NCI-H2171 (cell line): ENCODE data around the gene DHRSX.
"Not testable (repeated sequence)": the region's sequence is repeated elsewhere in the genome, so short reads cannot be mapped to it uniquely, and the experiment has no call there.

Experiments used
- DNase-seq: peaks from one replicate; lab custom pipeline; 2025; lab: John Stamatoyannopoulos, UW

The DHRSX gene

DNA sequence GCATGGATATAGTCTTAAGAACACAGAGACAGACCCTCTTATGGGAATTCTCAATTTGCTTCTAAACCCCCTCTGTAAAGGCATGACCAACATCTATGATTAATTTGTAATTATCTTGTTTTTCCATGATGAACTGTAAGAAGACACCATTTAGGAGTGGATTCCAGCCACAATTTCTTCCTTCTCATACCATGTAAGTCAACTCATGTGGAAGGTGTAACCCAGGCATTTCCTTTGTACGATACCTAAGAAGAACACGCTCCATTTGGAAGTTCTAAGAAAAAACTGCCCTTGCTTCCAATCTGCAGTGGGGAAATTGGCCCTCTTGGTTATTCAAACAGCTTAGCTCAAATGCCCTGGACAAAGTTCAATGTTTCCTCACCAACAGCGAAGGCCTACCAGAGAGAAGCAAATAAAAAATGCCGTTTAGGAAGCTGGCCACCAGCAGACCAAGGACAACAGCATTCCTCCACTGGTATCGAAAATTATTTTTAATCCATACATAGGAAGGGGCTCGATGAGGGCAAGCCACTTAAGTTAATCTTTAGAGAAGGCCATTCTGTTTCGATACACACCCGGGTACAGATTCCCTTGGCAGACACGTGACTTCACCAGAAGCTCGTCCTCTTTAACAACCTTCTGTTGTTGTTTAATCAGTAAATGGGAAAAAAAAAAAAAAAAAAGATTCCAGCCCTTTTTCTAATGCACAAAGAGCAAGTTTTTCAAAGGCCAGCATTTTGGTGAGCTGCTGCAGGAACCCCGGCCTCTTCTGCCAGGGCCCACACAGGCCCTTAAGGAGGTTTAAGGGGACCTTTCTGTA lies 2.6 kb downstream of the DHRSX start:
- DNase-seq = no peak

DNA sequence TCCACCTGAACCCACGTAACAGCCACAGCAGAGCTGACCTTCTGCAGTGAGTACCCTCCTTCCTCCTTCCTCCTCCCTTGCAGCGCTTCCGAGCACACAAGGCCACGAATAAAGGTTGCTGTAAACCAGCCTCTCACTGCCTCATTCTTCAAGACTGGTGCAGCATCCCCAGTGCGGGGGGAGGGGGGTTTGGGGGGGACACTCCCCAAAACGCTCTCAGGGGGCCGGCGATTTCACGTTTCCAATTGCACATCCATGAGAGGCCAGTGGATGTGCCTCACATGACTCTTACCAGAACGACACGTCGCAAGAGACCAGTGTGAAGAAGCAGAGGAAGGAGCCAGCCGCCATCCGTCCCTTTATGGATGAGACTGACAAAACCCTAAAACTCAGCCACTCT lies 5.2 kb downstream of the DHRSX start:
- no peak for DNase-seq

DNA sequence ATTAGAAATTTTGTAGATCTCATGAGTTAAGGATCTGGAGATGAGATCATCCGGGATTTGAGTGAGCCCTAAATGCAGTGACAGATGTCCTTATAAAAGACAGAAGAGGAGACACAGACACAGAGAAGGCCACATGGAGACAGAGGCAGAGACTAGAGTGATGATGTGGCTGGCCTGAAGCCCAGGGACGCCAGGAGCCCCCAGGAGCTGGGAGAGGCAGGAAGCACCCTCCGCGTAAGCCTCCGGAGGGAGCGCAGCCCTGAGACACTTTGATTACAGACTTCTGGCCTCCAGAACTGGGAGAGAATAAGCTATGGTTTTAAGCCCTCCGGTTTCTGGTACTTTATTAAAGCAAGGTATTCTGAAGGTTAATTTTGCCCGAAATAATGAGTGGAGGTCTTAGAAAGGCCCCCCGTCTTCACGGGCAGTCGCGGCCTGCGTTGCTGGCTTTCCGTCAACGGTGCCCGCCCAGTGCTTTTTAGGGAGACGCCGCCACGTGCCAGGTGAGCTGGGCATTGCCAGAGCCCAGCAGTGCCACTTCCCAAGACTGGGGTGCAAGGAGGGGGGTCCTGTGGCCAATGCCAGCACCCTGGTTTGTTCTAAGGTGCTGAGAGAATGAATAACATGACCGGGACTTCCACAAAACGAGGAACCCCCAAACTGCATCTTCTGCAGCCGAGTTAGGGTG lies 8.1 kb downstream of the DHRSX start:
- no peak for DNase-seq

GRCh38 chrX:2490634-2491033 lies 10.1 kb downstream of the DHRSX start:
- DNase-seq = no peak

- DNase-seq = no peak
Measured at GRCh38 chrX:2489446-2490445, 11.0 kb downstream of the DHRSX start.

DNA sequence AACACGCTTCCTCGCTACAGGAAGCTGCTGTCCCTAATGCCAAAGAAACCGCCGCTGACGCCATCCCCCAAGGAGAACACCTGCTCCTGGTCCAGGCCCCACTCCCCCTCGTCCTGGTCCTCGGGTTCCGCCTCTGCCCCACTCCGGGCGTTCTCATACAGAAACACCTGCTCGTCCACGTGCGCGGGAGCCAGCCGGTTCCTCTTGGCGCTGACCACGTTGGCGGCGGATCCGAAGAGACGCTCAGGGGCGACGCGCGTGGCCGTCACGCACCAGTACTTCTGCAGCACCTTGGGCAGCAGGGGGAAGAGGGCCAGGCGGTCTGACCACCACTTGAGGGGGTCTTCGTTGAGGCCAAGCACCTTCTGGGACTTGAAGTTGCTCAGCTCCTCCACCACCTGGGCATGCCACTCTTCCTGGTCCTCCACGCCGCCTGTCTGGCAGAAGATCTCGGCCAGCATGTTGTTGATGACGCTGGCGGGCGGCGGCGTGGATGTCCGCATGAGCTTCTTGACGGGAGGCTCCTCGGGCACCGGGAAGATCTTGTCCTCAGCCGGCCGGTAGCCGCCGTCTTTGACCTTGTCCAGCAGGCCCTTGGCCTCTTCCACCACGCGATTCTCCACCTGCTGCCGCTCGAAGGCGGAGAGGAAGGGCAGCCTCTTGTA lies 12.0 kb downstream of the DHRSX start:
- DNase-seq = no peak

DNA sequence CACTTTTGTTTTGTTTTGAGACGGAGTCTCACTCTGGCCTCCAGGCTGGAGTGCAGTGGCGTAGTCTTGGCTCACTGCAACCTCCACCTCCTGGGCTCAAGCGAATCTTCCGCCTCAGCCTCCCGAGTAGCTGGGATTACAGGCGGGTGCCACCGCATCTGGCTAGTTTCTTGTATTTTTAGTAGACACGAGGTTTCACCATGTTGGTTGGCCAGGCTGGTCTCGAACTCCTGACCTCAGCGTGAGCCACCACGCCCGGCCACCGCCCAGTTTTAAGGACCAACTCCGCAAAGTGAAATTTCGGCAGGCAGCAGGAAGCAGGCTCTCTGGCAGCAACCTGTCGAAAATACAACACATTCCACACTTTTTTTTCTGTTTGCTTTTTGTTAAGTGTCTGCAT lies 13.4 kb downstream of the DHRSX start:
- DNase-seq = no peak

DNA sequence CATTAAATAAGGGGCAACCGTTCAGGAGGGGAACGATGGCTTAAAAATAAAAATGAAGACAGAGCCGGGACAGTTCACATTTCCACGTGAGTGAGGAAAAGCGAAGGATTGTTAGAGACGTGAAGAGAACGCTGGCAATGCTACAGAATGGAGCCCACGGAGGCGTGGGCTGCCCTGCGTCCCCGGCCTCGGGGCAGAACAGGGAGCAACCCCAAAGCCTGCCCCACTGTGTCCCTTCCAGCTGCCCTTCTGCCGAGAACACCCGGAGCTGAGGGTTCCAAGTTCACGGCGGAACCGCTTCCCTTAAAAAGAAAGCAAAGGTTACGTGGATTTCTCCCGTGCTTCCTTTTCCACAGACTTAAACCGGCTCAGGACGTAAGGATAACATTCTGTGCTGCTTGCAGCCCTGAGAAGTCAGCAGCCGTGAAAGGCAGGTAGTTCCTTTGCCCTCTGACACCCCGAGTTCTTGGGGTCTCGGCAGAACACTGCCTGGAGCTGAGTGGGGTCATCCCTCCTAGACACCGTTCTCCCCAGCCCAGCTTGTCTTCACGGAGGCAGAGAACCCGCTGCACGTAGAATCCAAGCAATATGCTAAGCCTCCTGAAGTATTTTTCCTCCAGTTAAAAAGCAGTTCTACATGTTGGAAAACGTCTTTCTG lies 14.2 kb downstream of the DHRSX start:
- DNase-seq = no peak

DNA sequence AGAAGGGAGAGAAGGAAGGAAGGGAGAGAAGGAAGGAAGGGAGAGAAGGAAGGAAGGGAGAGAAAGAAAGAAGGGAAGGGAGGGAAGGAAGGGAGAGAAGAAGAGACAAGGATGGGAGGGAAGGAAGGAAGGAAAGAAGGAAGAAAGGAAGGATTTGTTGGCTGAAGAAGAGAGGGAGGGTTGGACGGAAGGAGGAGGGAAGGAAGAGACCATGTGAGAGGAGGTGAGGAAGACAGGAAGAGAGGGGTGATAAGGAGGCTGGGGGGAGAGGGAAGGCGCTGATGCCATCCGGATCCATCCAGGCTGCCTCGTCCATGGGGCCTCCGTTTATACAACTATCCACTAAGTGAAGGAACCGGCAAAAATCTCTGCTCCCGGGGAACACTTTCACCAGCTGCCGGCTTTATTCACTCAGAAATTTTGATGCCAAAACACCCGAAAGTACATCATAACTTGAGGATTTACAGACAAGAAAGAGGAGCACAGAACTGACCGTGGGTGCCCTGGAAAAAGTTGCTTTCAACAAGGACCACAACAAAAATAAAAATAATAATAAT lies 14.9 kb downstream of the DHRSX start:
- no peak for DNase-seq

DNA sequence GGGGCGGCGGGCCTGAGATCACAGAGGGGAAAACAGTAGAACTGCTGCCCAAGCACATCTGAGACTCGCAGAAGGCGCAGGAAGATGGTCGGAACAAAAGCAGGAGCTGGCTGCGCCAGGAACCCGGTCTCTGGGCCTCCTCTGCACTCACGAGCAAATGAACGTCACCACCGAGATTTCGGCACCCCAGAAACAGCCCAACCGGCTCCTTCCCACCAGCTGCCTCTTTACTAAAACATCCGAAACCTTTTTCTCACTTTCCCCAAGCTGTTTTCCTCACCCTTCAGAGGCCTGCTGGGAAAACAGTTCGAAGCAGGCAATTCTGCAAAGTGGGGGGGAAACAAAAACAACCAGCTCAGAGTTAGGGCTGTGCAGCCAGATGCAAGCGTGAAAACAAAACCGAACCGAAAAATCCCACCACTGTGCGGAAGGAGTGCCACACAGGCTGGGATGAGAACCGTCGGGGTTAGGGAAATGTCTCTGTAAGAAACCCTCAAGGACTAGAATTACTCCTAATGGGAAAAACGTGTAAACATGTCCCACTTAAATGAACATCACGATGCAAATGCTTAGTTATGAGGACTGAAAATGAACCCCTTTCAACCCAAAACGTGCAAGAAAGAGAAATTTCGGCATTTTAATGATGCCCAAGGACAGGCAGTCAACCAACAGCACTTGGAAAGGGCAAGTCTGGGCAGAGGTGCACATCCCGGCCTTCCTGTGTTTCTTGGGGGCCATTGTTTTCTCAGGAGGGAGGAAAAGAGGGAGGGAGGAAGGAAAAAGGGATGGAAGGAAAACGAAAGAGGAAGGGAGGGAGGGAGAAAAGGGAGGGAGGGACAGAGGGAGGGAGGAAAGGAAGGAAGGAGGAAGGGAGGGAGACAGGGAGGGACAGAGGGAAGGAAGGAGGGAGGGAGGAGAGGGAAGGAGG lies 15.8 kb downstream of the DHRSX start:
- no peak for DNase-seq

DNA sequence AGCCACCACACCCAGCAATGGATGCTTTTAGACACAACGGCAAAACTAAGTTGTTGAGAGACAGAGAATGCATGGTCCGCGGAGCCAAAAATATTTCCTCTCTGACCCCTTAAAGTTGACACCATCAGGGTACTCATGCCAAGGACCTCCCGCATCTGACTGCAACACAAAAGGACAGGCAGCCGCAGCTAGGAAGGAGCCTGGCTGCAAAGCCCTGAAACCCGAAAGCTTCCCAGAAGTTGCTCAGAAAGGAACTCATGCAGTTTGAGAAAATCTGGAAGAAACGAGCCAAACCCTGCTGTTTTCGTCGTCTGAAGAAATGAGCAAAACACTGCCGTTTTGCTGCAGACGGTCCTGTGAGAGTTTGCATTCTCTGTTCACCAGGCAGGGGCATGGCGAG lies 16.5 kb downstream of the DHRSX start:
- DNase-seq = no peak

DNA sequence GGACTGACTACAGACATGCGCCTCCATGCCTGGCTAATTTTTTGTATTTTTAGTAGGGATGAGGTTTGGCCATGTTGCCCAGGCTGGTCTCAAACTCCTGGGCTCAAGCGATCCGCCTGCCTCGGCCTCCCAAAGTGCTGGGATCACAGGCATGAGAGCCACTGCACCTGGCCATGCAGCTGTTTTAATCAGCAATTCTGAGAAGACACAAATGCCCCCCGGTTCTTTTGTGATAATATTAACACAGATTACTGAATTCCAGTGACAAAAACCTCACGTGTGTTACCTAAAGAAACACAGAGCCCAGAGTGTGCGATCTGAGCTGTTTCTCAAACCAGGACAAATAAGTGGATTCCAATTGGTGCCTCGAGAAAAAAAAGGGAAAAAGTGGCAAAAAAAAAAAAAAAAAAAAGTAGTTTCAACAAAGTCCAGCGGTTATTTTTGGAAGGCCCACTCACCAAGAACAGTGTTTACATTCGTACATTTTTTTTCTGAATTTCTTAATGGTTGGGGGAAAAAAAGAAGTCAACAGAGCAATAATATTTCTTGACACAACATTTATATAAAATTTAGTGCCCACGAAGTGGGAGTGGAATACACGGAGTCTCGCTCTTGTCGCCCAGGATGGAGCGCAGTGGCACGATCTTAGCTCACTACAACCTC lies 17.2 kb downstream of the DHRSX start:
- no peak for DNase-seq

DNA sequence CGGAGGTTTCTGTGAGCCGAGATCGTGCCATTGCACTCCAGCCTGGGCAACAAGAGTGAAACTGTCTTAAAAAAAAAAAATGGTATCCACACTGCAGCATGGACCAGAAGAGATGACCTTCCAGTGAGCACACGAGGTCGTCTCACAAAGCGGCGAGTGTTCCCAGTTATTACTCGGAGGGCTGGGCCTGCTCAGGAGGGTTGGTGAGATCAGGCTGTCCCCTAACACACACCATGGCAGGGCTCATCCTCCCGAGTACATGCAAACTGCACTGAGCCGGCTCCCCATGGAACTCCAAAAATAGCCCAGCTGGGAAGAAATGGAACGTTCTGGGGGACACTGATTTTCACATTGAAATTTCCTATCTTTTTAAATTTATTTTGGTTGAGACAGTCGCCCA lies 19.2 kb downstream of the DHRSX start:
- not testable (repeated sequence) for DNase-seq

GRCh38 chrX:2479982-2480381 lies 20.8 kb downstream of the DHRSX start:
- not testable (repeated sequence) for DNase-seq

- DNase-seq = no peak
Measured at GRCh38 chrX:2479420-2479780, 21.4 kb downstream of the DHRSX start.

DNA sequence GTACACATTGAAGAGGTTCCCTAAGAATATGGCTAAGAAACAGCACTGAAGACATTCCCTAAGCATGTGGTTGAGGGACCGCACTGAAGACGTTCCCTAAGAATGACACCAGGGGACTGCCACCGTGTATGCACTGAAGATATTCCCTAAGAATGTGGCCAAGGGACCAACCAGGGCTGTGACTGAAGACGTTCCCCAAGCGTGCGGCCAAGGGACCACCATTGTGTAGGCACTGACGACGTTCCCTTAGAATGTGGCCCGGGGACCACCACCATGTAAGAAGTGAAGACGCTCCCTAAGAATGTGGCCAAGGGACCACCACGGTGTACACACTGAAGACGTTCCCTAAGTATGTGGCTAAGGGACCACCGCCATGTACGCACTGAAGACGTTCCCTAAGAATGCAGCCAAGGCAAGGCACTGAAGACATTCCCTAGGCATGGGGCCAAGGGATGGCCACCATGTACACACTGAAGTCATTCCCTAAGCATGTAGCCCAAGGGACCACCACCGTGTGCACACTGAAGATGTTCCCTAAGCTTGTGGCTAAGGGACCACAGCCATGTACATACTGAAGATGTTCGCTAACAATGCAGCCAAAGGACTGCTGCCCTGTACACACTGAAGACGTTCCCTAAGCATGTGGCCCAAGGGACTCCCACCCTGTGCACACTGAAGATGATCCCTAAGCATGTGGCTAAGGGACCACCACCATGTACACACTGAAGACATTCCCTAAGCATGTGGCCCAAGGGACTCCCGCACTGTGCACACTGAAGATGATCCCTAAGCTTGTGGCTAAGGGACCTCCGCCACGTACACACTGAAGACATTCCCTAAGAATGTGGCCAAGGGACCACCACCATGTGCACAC lies 22.0 kb downstream of the DHRSX start:
- no peak for DNase-seq

DNA sequence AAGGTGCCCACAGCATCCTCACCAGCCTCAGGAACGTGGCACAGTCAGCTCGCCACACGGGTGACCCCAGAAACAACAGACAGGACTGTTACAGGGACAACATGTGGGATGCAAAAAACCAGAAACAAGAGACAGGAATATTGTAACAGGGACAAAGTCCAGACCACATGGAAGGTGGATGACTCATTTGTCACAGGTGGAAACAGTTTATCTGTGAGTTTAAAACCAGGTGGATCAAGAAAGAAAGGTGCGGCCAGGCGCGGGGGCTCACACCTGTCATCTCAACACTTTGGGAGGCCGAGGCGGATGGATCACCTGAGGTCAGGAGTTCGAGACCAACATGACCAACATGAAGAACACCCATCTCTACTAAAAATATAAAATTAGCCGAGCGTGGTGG lies 23.5 kb downstream of the DHRSX start:
- DNase-seq = not testable (repeated sequence)

DNA sequence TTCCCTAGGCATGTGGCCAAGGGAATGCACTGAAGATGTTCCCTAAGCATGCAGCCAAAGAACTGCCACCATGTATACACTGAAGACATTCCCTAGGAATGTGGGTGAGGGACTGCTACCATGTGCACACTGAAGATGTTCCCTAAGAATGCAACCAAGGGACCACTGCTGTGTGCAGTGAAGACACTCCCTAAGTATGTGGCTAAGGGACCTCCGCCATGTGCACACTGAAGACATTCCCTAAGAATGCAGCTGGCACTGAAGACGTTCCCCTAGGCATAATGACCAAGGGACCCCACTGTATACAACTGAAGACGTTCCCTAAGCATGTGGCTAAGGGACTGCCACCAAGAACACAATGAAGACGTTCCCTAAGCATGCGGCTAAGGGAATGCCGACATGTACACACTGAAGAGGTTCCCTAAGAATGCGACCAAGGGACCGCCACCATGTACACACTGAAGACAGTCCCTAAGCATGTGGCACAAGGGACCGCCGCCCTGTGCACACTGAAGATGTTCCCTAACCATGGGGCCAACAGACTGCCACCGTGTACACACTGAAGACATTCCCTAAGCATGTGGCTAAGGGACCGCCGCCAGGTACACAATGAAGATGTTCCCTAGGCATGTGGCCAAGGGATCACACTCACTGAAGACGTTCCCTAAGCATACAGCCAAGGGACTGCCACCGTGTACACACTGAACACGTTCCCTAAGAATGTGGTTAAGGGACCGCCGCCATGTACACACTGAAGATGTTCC lies 25.6 kb downstream of the DHRSX start:
- no peak for DNase-seq
